Muscle layer of duodenum (tissue), 2 donors: ENCODE measurements around the gene ETV6.
A peak's percentile ranks its signal among the peaks of the same experiment; 100 is the strongest.

Experiments
- H3K27ac ChIP-seq: one replicate; pipeline ENCODE4 v1.7.0; 2013; ENCODE audit warnings: mild to moderate bottlenecking, low read length
- H3K27me3 ChIP-seq: one replicate; pipeline ENCODE4 v1.7.0; 2013; ENCODE audit warnings: low read depth, mild to moderate bottlenecking, control low read depth, low read length
- H3K36me3 ChIP-seq, 2 donors: one replicate each; pipeline ENCODE4 v1.7.0; 2013; ENCODE audit warnings: low read length in 2 of 2, control low read depth in 1 of 2, mild to moderate bottlenecking in 1 of 2; ENCODE audit not compliant: insufficient read depth in 2 of 2, control insufficient read depth in 1 of 2
- H3K4me1 ChIP-seq, 2 donors: one replicate each; pipeline ENCODE4 v1.7.0; 2013; ENCODE audit warnings: low read length in 2 of 2, mild to moderate bottlenecking in 2 of 2, control low read depth in 1 of 2, moderate library complexity in 1 of 2; ENCODE audit not compliant: insufficient read depth in 2 of 2, control insufficient read depth in 1 of 2
- H3K4me3 ChIP-seq, 2 donors: one replicate each; pipeline ENCODE4 v1.7.0; 2013; ENCODE audit warnings: low read length in 2 of 2, low read depth in 1 of 2, mild to moderate bottlenecking in 1 of 2
- H3K9me3 ChIP-seq, 2 donors: one replicate each; pipeline ENCODE4 v1.7.0; 2013; ENCODE audit warnings: low read length in 2 of 2, control low read depth in 1 of 2, mild to moderate bottlenecking in 1 of 2; ENCODE audit not compliant: control insufficient read depth in 1 of 2
- donor health status: healthy.

ETV6 gene

GRCh38 chr12:11648514-11649412 lies 711 bp upstream of the ETV6 start:
- Histone ChIP-seq H3K4me1 (peaks cover 7% of the 10 kb centered on the region in 2 donors), H3K9me3 (no peaks in the 10 kb centered on the region), H3K27ac (peak overlapping the region; percentile 99), H3K27me3 (no peaks in the 10 kb centered on the region), H3K4me3 (peak overlapping the region; percentile 73 to 90), H3K36me3 (peaks cover 0 to 4% of the 10 kb centered on the region in 2 donors)

GRCh38 chr12:11650286-11651281 lies 1.1 kb downstream of the ETV6 start:
- H3K4me3 ChIP-seq, result peak overlapping the region; percentile 68 to 91

GRCh38 chr12:11651381-11651780 lies 1.9 kb downstream of the ETV6 start:
- H3K4me1 ChIP-seq, result peaks cover 11 to 21% of the 10 kb centered on the region in 2 donors
- peak overlapping the region; percentile 85 for H3K27ac ChIP-seq
- H3K27me3 ChIP-seq, result no peaks in the 10 kb centered on the region
- H3K9me3 ChIP-seq, result no peaks in the 10 kb centered on the region
- H3K4me3 ChIP-seq, result peak overlapping the region; percentile 68 to 91
- H3K36me3 ChIP-seq, result peaks cover 0 to 4% of the 10 kb centered on the region in 2 donors

More at GRCh38 chr12:11650286-11651281, 1.1 kb downstream of the ETV6 start:
- Histone ChIP-seq H3K27ac (peak overlapping the region; percentile 85), H3K36me3 (peaks cover 0 to 4% of the 10 kb centered on the region in 2 donors), H3K4me1 (peaks cover 11 to 21% of the 10 kb centered on the region in 2 donors), H3K27me3 (no peaks in the 10 kb centered on the region), H3K9me3 (no peaks in the 10 kb centered on the region)

GRCh38 chr12:11651785-11652184 lies 2.3 kb downstream of the ETV6 start:
- Histone ChIP-seq H3K27me3 (no peaks in the 10 kb centered on the region), H3K27ac (peak overlapping the region; percentile 85), H3K9me3 (no peaks in the 10 kb centered on the region), H3K4me3 (peak overlapping the region; percentile 68 to 91), H3K36me3 (peaks cover 0 to 4% of the 10 kb centered on the region in 2 donors), H3K4me1 (peaks cover 11 to 21% of the 10 kb centered on the region in 2 donors)

- H3K9me3 ChIP-seq, result no peaks in the 10 kb centered on the region
- H3K4me1 ChIP-seq, result peaks cover 11 to 21% of the 10 kb centered on the region in 2 donors
- H3K4me3 ChIP-seq, result peak overlapping the region; percentile 68 to 91
- peak overlapping the region; percentile 85 for H3K27ac ChIP-seq
- peaks cover 0 to 4% of the 10 kb centered on the region in 2 donors for H3K36me3 ChIP-seq
- no peaks in the 10 kb centered on the region for H3K27me3 ChIP-seq
These were observed 3.0 kb downstream of the ETV6 start for GRCh38 chr12:11652351-11653040.

DNA sequence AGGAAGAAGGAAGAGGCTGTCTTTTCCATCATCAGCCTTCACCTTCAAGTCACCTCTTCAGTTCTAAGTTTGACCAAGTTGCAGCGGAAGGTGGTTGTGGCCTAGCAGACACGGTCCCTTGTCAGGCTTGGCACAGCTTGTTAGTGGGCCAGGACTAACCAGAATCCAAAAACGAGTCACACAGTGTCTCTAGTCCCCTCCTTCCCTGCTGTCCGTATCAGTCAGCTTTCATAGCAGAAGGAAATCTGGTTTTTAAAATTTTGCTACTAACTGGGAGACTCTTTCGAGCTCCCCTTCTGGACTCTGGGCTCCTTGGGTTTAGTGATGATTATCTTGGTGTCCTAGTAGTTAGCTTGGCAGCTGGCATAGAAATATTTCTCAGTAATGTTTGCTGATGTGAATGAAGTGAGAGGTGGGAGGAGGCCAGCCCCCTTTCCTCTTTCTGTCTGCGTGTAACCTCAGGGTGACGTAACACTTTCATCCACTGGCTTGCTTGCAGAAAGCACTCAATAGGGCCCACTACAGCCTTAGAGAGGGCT lies 3.8 kb downstream of the ETV6 start:
- peak overlapping the region; percentile 68 to 91 for H3K4me3 ChIP-seq

GRCh38 chr12:11654338-11654737 lies 4.9 kb downstream of the ETV6 start:
- peaks cover 11 to 37% of the 10 kb centered on the region in 2 donors for H3K4me1 ChIP-seq
- no peaks in the 10 kb centered on the region for H3K36me3 ChIP-seq
- no peak overlapping the region for H3K4me3 ChIP-seq
- H3K9me3 ChIP-seq, result no peaks in the 10 kb centered on the region
- no peaks in the 10 kb centered on the region for H3K27me3 ChIP-seq
- no peak overlapping the region for H3K27ac ChIP-seq

More for the DNA sequence above, 3.8 kb downstream of the ETV6 start:
- H3K27me3 ChIP-seq, result no peaks in the 10 kb centered on the region
- peaks cover 0 to 4% of the 10 kb centered on the region in 2 donors for H3K36me3 ChIP-seq
- H3K27ac ChIP-seq, result peak overlapping the region; percentile 85
- peaks cover 11 to 27% of the 10 kb centered on the region in 2 donors for H3K4me1 ChIP-seq
- H3K9me3 ChIP-seq, result no peaks in the 10 kb centered on the region

DNA sequence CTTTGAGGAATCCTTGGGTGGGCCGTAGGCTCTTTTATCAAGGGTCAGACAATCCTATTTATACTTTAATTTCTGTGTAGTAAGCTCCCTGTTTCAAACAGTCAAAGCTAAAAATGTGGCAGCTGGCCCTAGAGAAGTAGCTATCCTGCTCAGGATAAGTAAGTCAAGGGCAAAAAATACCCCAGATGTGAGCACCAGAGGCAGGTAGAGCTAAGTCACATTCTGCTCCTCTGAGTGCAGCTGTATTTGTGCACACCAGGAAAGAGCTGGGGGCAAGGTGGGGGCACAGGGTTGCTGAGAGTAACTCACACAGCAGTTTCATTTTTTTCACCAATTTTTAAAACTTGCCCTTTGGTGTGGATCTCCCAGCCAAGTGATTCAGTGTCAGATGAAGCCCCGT lies 5.3 kb downstream of the ETV6 start:
- Histone ChIP-seq H3K27ac (no peak overlapping the region), H3K36me3 (no peaks in the 10 kb centered on the region), H3K9me3 (no peaks in the 10 kb centered on the region), H3K4me3 (no peak overlapping the region), H3K27me3 (no peaks in the 10 kb centered on the region), H3K4me1 (peaks cover 11 to 41% of the 10 kb centered on the region in 2 donors)

DNA sequence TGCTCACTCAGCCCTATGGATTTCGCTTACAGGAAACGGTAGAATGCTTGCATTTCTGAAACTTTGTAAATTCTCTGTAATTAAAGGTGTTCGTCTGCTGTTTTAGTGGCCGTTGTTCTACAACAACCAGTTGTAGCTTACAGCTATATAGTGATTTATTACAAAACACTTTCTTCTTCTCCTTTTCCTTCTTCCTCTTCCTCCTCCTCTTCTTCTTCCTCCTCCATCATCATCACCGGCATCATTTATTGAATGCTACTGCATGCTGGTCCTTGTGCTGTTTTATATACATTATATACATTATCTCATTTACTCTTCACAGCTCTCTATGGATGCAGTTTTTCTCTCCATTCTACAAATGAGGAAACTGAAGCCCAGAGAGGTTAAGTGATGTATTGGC lies 6.4 kb downstream of the ETV6 start:
- no peaks in the 10 kb centered on the region for H3K36me3 ChIP-seq
- no peaks in the 10 kb centered on the region for H3K9me3 ChIP-seq
- peaks cover 11 to 46% of the 10 kb centered on the region in 2 donors for H3K4me1 ChIP-seq
- no peak overlapping the region for H3K4me3 ChIP-seq
- H3K27ac ChIP-seq, result no peak overlapping the region
- no peaks in the 10 kb centered on the region for H3K27me3 ChIP-seq

DNA sequence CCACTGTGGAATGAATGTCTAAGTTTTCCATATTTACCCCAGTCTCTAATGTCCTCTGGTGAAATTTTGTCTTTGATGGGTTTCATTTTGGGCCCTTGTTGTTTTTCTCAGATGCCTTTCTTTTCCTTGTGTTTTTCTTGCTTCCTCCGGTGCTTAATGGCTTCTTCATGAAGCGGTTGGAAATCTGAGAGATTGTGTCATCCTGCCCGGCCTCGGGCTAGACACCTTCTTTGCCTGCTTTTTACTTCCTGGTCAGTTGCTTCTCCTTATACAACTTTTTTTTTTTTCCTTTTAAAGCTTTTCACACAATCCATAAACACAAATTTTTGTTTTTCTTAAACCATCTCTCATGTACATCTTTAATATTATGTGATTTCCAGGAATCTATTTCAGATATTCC lies 7.1 kb downstream of the ETV6 start:
- Histone ChIP-seq H3K4me1 (peaks cover 14 to 51% of the 10 kb centered on the region in 2 donors), H3K27ac (no peak overlapping the region), H3K4me3 (no peak overlapping the region), H3K9me3 (no peaks in the 10 kb centered on the region), H3K36me3 (peaks cover 0 to 3% of the 10 kb centered on the region in 2 donors), H3K27me3 (no peaks in the 10 kb centered on the region)
